GM19328 (cell line): ENCODE results near the gene FBXW4.

Experiments
- ATAC-seq: cut with Tn5 transposase; IDR thresholded peaks from one replicate; pipeline ENCODE4 v1.9.1; 2021; ENCODE audit warnings: mild to moderate bottlenecking, moderate library complexity; ENCODE audit not compliant: unreplicated experiment

The FBXW4 gene, protein sequence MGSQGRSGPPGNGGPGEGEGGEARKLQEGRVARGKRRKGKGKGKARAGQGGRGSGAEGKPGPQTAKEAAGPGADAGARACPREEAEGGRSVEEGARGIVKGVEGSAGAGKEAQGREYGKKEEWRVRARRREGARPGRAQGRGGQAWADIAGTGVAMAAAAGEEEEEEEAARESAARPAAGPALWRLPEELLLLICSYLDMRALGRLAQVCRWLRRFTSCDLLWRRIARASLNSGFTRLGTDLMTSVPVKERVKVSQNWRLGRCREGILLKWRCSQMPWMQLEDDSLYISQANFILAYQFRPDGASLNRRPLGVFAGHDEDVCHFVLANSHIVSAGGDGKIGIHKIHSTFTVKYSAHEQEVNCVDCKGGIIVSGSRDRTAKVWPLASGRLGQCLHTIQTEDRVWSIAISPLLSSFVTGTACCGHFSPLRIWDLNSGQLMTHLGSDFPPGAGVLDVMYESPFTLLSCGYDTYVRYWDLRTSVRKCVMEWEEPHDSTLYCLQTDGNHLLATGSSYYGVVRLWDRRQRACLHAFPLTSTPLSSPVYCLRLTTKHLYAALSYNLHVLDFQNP

DNA sequence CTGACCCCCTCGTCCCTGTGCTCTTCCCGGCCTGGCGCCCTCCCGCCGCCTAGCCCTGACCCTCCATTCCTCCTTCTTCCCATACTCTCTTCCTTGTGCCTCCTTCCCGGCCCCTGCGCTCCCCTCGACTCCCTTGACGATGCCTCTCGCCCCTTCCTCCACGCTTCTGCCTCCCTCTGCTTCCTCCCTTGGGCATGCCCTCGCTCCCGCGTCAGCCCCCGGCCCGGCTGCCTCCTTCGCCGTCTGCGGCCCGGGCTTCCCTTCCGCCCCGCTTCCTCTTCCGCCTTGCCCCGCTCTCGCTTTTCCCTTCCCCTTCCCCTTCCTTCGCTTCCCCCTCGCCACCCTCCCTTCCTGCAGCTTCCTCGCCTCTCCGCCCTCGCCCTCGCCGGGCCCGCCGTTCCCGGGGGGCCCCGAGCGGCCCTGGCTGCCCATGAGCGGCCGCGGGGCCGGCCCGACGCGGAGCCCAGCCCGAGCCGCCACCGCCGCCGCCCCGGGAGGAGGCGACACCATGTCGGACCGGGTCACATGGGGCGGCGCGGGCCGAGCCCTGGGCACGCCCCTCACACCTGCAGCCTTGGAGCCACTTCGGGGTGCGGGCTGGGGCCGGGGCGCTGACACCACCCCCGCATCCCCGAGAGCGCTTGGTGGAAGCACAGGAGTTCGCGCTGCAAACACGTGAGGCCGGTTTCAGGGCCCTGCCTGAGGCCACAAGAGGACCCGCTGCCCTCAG, at the start of gene FBXW4:
Gene FBXW4, minus strand, starts transcription at position 497 of the 730 bp plus-strand sequence. Its CDS starts 65 bp downstream, at position 432.
- peak; percentile 68 for ATAC-seq

DNA sequence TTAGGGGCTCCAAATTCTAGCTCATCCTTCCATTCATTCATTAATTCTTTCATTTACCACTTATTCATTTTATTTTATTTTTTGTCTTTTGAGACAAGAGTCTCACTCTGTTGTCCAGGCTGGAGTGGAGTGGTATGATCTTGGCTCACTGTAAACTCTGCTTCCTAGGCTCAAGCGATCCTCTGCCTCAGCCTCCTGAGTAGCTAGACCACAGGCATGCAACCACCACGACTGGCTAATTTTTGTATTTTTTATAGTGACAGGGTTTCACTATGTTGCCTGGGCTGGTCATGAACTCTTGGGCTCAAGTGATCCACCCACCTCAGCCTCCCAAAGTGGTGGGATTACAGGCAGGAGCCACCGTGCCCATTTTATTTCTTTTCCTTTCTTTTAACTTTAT, 49.3 kb upstream of the FBXW4 start:
- no peak for ATAC-seq

DNA sequence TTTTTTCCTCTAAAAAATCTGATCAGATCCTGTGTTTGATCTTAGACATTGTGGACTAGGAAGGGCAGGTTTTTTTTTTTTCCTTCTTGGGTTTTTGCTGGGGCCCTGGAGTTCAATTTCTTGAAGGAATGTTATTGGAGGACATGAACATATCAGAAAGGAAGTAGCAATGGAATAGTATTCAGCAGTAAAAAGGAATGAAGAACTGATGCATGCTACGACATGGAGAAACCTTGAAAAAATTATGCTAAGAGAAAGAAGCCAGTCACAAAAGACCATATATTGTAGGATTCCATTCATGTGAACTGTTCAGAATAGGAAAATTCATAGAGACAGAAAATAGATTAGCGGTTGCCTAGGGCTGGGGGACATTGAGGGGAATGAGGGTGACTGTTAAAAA, 47.0 kb upstream of the FBXW4 start:
- ATAC-seq: no peak

DNA sequence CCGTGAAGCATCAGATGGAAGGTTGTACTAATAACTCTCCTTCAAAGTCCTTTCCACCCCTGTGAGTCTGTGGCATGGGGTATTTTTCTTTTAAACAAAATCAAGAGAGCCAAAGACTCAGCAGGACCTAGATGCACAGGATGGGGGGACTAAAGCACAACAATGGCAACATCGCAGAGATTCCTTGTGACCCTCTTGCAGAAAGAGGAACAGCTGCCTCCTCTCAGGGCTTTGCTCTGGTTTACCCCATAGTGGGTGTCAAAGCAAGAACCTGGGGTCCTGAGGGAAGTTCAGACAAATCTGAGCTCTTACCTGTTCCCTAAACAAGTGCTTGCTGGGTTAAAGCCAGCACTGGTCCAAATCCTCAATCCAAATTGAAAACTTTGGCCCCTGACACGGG, 41.7 kb upstream of the FBXW4 start:
- no peak for ATAC-seq

DNA sequence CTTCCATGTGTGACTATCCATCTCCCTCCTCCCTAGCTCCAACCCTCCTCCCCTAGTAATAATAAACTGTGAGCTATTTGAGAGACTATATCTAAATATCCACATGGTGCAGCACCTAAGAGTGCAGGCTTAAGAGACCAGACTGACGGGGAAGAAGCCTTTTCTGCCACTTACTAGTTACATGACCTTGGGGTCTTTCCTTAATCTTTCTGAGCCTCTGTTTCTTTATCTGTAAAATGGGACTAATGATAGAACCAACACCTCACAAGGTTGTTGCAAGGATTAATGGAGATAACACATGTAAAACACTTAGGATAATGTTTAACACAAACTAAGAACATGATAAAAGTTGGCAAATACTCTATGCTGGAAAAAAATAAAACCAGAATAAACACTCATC, 37.1 kb upstream of the FBXW4 start:
- no peak for ATAC-seq

DNA sequence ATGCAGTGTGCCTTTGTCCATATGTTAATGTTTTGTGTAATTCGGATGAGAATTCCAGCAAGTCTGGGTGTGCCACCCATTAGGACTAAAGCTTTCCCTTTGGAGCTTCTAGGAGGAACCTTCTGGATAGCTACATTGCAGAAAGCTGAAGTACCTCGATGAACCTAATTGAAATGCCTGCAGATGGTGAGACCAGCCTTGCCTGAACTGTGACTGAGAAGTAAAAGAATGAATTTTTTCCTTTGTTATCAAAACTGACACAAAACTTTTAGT, 31.1 kb upstream of the FBXW4 start:
- no peak for ATAC-seq

DNA sequence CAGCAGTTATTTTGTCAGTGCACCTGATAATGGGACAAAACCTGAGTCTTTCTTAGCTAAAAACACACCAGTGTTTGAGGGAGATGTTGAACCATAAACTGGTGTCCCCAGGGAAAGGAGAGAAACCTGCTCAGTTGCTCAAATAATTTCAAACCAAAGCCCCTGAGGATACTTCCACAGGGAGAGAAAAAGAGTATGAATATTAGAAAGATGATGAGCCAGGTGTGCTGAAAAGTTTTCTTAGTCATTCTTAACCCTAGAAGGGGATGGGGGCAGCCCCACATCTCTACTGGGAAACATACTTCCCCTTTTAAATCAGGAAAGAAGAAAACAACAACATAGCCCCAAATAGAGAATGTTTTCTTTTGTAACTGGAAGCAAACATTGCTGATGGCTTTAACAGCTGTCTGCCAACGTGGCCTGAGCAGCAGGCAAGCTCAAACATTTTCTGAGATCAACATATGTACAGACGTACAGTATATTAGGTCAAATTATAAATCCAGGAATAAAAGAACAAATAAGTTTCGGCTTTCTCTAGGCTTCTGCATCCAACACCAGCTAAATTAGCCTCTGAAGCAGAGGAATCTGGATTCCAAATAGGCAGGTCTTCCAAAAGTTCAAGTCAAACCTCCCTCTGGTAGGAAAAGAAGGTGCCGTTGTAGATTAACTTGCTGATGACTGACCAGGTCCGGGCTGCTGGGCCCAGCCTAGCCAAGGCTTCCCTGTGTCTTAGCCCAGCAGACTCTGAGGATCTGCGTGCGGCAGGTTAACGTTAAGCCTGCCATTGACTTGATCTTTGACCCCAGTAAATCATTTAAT, 30.5 kb upstream of the FBXW4 start:
- ATAC-seq: no peak

DNA sequence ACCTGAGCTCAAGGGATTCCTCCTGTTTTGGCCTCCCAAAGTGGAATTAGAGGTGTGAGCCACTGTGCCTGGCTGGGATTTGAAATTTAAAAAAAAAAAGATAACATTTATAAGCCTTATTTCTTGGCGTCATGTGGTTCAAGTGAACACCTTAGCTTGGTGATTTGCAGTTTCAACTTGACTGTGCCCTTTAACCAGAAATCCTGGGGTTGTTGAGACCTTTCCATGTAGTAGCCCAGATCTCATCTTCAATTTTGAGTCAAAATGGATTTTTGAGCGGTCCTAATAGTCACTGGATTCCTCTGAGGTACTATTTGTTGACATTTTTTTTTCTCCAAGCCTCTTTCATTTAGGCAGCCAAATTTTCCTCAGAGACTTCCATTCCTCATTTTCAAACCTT, 29.5 kb upstream of the FBXW4 start:
- ATAC-seq: no peak

DNA sequence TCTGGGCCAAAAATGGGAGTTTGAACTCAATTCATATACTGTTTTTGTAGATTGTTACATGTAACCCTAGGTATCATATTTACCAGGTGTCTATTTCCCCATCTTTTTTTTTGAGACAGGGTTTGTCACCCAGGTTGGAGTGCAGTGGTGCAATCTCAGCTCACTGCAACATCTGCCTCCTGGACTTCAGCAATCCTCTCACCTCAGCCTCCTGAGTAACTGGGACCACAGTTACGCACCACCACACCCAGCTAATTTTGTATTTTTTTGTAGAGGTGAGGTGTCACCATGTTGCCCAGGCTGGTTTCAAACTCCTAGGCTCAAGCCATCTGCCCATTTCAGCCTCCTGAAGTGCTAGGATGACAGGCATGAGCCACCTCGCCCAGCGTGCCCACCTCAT, 28.2 kb upstream of the FBXW4 start:
- ATAC-seq: no peak

DNA sequence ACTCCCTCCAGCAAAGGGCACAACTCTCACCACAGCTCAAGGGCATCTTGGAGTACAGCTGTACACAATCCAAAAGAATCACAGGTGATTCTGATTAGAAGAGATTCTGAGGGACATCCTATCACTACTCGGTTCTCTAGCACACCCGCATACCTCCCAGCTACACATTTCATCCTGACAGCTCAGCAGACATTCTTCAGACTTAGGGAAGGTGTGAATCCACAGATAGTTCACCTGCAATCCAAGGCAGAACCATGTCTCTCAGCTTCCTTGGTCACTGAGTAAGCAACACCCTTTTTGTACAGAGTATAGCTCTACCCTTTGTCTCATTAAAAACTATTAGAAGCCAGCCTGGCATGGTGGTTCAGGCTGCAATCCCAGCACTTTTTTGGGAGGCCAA, 26.8 kb upstream of the FBXW4 start:
- ATAC-seq: no peak

DNA sequence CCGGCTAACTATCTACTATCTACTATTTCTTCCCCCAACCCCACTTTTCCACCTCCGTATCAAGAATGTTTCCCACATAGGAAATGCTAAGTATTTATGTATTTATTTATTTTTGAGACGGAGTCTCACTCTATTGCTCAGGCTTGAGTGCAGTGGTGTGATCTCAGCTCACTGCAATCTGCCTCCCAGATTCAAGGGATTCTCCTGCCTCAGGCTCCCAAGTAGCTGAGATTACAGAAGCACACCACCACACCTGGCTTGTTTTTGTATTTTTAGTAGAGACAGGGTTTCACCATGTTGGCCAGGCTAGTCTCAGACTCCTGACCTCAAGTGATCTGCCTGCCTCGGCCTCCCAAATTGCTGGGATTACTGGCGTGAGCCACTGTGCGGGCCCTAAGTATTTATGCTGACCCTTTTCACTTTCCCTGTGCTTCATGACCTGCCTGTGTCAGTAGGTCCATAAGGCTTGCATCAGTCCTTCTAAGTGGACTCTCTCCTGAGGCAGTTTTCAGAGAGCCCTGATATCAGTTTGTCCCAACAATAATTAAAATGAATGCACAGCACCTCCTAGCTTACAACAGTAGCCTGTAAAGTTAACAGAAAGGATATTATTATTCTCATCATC, 25.7 kb upstream of the FBXW4 start:
- no peak for ATAC-seq

DNA sequence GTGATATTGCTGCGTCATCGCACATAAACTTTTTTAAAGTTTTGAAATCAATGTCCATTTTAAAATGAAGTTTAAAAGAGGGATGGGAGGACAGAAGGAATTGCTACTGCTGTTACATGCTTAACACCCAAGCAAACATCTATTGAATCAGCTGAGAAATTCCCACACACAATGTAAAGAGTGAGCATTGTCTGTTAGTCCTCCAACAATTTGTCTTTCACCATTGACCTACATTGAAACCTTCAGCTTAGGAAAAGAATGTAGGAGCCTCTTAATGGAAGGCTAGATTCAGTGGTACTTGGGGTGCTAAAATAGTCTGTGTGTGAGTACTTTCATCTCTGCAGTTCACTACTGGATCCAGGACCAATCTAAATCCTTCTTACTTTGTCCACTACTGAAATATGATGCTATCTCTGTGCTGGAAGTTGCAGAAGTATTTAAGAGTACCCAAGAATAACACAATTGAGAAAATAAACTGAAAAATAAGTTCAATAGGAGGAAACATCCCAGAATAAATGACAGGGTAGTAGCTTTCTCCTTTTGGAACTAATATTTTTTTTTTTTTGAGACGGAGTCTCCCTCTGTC, 23.8 kb upstream of the FBXW4 start:
- ATAC-seq: no peak

DNA sequence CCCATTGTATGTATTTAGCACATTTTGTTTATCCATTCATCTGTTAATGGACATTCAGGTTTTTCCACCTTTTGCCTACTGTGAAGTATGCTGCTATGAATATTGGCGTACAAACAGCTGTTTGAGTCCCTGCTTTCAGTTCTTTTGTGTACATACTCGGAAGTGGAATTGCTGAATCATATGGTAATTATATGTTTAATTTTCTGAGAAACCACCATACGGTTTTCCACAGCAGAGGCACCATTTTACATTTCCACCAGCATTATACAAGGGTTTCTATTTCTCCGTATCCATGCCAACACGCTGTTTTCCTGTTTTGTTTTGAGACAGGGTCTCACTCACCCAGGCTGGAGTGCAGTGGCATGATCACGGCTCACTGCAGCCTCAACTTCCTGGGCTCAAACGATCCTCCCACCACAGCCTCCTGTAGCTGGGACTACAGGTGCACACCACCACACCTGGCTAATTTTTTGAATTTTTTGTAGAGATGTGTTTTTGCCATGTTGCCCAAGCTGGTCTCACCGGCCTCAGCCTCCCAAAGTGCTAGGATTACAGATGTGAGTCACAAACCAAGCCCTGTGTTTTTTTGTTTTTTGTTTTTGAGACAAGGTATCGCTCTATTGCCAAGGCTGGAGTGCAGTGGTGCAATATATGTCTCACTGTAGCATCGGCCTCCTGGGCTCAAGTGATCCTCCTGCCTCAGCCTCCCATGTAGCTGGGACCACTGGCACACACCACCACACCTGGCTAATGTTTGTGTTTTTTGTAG, 22.1 kb upstream of the FBXW4 start:
- ATAC-seq: no peak

DNA sequence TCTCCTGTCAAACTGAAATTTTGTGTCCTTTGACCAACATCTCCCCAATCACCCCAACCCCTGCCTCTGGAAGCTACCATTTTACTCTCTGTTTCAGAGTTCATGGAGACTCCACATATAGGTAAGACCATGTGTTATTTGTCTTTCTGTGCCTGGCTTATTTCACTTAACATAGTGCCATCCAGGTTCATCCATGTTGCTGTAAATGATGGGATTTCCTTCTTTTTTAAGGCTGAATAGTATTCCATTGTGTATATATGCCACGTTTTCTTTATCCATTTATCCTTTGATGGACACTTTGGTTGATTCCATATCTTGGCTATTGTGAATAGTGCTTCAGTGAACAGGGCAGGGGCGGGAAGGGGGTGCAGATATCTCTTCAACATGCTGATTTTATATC, 18.0 kb upstream of the FBXW4 start:
- no peak for ATAC-seq

DNA sequence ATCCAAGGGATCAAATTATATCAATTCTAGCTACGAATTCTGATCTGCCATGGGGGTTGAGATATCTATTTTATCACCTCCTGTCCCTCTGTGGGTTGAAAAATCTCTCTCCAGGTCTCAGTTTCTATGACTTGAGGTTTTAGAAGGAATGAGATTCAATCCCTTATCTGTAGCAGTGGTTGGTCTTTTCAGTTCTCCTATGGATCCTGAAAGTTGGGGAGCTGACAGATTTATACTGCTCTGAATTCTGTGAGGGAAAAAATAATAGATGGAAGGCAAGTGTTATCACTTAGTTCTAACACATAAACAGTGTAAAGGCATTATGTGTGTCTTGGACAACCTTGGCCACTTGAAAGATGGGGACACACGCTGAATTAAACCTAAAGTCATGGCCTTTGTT, 15.8 kb upstream of the FBXW4 start:
- no peak for ATAC-seq

DNA sequence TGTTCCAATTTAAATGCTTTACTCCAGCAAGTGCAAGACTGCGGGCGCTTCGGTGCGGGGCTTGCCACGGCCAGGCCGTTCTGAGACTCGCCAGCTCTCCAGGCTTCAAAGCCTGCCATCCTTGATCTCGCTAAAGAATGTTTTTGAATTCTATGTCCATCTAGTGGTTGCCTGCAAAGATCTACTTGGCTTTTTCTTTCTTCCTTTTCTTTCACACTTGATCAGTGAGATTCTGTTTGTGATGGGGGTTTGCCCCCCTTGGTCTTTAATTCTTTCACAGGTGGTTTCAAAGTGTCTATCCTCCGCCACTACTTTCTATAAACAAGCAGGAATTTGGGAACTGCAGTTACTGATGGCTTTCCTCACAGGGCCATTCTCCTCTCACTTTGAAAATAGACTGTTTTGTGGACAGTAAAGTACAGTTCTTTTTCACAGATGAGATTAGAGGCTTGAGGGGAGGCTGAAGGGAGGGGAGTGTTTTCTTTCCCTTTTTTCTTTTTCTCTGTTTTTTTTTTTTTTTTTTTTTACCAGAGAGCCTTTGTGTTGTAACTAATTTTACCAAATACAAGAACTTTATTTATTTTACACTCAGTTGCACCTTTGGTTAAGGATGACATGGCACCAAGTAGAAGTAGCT, 15.2 kb upstream of the FBXW4 start:
- ATAC-seq: no peak

DNA sequence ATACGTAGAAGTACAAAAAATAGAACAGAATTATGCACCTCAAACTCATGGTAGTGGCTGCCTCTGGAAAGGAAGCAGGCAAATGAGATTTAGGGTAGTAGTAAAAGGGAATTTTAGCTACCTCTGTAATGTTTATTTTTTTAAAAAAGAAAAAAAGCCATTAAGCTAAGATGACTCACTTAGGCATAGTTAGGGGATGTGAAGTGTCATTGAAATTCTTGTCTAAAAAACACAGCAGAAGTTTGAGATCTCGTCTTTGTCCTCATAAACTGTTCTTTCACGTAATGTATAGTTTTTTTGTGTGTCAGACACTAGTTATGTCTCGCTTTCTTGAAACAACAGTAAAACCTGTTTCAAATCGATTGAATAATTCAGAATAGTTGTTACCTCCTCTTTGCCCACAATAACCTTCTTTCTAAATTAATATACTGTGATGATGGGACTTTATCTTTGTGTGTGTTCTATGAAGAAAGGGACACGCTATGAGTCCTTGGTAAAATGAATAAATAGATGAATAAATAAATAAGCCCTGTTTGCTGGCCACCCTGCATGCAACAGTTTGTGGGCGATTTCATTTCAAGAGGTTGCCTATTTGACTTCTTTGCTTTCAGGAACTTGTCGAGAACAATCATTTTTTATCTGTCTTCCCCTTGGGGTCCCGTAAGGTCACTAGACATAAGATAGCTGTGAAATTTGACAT, 14.5 kb upstream of the FBXW4 start:
- ATAC-seq: no peak

DNA sequence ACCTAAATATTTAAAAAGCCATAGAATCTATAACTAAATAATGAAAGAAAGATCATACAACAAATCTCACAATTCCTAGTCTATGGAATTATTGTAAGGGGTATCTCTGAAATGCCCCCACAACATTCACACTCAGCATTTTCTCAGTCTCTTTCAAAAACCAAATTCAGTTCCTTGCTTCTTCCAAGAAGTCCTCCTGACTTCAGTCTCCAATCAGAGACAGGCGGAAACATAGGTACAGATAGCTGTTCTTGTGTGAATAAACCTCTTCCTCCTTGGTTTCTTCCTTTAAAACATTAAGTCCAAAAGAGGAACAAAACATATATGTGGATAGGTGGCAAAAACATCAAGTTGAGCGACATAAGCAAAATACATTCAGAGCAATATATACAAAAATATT, 13.9 kb upstream of the FBXW4 start:
- ATAC-seq: no peak

DNA sequence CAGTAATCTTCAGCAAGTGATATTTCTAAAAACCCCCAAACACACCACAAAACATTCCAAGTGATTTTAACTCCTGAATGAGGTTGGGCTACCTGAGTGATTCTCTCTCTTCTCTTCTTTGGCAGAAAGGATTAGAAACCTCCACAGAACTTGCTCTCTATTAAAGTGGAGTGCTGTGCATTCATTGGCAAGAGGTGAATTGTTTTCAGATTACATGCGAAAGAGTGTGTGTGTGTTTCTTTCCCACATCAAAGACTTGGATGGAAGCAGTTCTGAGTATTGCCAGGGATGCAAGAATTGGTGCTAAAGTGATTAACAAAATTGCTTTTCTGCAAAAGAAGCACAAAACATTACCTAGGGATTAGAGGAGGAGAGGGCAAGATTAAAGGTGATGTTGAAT, 13.1 kb upstream of the FBXW4 start:
- ATAC-seq: no peak
